ENCODE measurements around the gene CRIP2. TPM values are rescaled to one million over a fixed set of nuclear protein-coding genes. Genes with fewer than 3 reads are reported as not detected.

CRIP2 gene
- polyA plus RNA-seq, 1 experiment: 28.2 TPM

GRCh38 chr14:105493921-105494605, 19.4 kb downstream of the CRIP2 start:
- no peak for DNase-seq (ENCODE audit: low read depth, low spot score)
- Histone ChIP-seq H3K4me3 (ENCODE audit: low read depth, low read length) (no peak overlapping the region), H3K9me3 (ENCODE audit: control insufficient read depth, insufficient read depth, low read length) (no peaks in the 10 kb centered on the region; the same call in 1 of the 2 replicates), H3K27me3 (ENCODE audit: control insufficient read depth, insufficient read depth, low read length) (no peaks in the 10 kb centered on the region), H3K27ac (ENCODE audit: low read depth, low read length) (no peak overlapping the region)
- no peak for TF ChIP-seq CTCF (IDR thresholded peaks at IDR 0.05; ENCODE audit: low read depth, low read length)
- ChIA-PET CTCF (no interaction called here), POLR2A (no interaction called here)

GRCh38 chr14:105494606-105494929, 19.9 kb downstream of the CRIP2 start:
- no peak for TF ChIP-seq CTCF (IDR thresholded peaks at IDR 0.05; ENCODE audit: low read depth, low read length)
- CTCF ChIA-PET: no interaction called here
- POLR2A ChIA-PET: no interaction called here

DNA sequence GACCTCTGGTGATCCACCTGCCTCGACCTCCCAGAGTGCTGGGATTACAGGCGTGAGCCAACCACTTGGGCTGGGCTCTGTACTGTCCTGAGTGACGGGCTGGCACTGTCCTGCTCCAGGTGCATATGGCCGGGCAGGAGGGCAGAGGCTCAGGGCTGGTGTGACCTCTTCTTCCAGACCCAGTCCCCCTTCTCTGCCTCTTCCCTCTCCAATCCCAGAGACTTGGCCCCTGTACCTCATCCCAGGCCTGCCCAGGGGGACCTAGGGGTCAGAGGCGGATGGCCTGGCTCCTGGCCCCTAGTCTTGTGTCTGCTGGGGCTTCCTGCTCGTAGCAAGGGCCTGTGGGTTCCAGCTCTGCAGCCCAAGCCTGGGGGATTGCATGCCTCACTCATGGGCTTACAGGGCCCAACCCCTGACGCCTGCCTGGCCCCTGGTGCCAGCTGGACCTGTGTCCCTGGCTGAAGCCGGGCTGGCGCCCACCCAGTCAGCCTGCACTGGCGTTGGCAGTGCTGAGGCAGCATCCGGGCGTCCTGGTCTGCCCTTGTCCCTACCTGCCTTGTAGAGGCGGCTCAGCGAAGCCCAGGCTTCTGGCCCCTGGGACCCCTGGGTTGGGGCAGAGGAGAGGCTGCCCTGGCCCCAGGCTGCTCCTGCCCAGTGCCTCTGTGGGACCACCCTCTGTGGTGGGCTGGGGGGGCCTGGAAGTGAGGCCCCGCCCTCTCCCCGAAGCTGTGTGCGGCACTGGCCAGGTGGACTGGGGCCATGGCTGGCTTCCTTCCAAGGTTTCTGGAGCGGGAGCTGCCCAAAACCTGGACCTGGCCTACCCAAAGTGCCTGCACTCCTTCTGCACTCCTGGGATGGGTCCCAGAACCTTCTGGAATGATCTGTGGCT, 20.7 kb downstream of the CRIP2 start:
- no peaks in the 10 kb centered on the region; the same call in 1 of the 2 replicates for H3K9me3 ChIP-seq (ENCODE audit: control insufficient read depth, insufficient read depth, low read length)
- CTCF ChIA-PET: no interaction called here
- POLR2A ChIA-PET: no interaction called here
- no peak overlapping the region for H3K4me3 ChIP-seq (ENCODE audit: low read depth, low read length)
- no peak for DNase-seq (ENCODE audit: low read depth, low spot score)
- H3K27me3 ChIP-seq (ENCODE audit: control insufficient read depth, insufficient read depth, low read length): no peaks in the 10 kb centered on the region
- H3K27ac ChIP-seq (ENCODE audit: low read depth, low read length): no peak overlapping the region
- no peak for TF ChIP-seq CTCF (IDR thresholded peaks at IDR 0.05; ENCODE audit: low read depth, low read length)

More at GRCh38 chr14:105494606-105494929, 19.9 kb downstream of the CRIP2 start:
- H3K27ac ChIP-seq (ENCODE audit: low read depth, low read length): no peak overlapping the region
- H3K4me3 ChIP-seq (ENCODE audit: low read depth, low read length): no peak overlapping the region
- no peaks in the 10 kb centered on the region for H3K27me3 ChIP-seq (ENCODE audit: control insufficient read depth, insufficient read depth, low read length)
- no peaks in the 10 kb centered on the region; the same call in 1 of the 2 replicates for H3K9me3 ChIP-seq (ENCODE audit: control insufficient read depth, insufficient read depth, low read length)
- no peak for DNase-seq (ENCODE audit: low read depth, low spot score)

DNA sequence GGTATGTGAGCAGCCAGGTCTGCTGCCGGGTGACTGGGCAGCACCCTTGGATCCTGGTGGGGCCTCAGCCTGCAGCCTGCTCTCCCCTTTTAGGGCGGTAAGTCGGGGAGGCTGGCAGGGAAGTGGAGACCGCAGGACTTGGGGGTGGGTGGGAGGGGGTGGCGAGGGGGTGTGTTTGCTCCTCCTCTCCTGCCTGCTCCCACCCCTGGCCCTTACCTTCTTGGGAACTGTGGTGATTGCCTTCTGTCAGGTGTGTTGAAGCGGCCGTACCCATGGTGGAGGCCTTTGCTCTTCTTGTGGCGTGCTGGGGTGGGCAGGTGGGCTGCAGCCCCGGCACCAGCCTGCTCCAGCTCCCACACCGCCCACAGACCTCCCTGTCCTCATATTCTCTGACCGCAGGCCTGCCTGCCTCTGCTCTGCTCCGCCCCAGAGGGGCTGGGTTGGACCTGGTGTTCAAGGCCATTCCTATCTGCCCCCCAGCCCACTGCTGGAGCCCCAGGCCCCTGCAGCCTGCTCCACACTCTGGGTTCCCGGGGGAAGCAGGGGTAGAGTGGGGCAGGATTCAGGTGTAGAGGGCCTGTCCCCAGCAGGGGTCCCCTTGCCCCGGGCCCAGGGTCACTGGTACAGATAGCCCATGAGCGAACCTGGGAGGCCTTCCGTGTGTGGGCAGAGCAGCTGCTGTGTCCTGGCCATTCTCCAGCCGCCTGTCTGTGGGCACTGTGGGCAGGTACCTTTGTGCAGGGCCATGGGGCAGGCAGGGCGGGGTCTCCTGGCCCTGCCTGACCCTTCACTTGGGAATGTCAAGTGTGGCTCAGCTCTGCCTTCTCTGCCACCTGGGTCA, 21.6 kb downstream of the CRIP2 start:
- Histone ChIP-seq H3K4me3 (ENCODE audit: low read depth, low read length) (no peak overlapping the region), H3K27me3 (ENCODE audit: control insufficient read depth, insufficient read depth, low read length) (no peaks in the 10 kb centered on the region), H3K9me3 (ENCODE audit: control insufficient read depth, insufficient read depth, low read length) (no peaks in the 10 kb centered on the region; the same call in 1 of the 2 replicates), H3K27ac (ENCODE audit: low read depth, low read length) (no peak overlapping the region)
- CTCF ChIA-PET: no interaction called here
- no peak for DNase-seq (ENCODE audit: low read depth, low spot score)
- TF ChIP-seq CTCF (IDR thresholded peaks at IDR 0.05; ENCODE audit: low read depth, low read length): no peak
- POLR2A ChIA-PET: no interaction called here
